Fibroblast of skin of right quadriceps (primary cell): ENCODE measurements around the gene CTDSP1.

Experiments used
- DNase-seq: peaks from one replicate; pipeline ENCODE4 v3.0.0-alpha.2; 2013

Gene CTDSP1

GRCh38 chr2:218427741-218428140 lies 28.1 kb downstream of the CTDSP1 start:
- no peak for DNase-seq

- no peak for DNase-seq
These were observed 29.3 kb downstream of the CTDSP1 start for GRCh38 chr2:218428846-218429558.

DNA sequence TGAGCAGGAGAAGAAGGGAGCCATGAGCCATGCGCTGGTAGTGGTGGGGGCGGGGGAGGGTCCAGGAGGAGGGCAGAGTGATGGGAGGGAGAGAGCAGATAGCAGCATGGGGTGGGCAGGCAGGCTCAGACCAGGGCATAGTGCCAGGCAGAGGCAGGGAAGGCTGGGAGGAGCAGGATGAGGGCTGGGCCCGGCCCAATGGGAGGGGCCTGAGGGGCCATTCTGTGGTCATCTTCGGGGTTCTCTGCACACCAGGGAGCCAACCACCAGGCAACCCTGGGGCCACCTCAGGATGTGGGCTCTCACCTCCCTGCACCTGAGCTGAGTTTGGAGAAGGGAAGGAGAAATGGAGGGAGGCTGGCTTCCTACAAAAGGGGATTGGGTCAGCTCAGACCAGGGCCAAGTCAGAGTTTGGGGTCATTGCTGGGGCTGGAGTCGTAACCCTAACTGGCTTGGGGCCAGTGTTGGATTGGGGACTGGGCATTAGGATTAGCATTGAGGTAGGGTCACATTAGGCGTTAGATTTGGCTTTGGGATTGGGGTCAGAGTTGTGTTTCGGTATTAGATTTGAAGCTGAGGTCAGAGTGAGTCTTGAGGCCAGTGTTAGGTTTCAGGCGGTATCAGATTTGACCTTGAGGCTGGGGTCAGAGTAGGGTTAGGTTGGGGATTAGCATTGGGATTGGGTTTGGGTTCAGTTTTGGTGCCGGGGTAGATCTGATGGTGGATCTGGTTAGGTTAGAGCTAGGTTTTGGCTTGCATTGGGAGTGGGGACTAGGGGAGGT lies 30.4 kb downstream of the CTDSP1 start:
- no peak for DNase-seq

DNA sequence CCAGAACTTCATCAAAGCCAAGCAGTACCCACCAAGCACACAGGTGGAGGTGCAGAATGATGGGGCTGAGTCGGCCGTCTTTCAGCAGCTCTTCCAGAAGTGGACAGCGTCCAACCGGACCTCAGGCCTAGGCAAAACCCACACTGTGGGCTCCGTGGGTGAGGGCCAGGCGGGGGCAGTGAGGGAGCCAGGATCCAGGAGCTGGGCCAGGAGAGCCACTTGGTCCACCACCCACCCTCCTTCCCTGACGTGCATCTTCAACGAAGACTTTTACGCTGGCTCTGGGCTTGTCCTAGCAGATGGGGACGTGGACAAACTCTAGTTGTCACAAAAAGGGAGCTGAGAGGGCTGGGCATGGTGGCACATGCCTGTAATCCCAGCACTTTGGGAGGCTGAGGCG lies 31.1 kb downstream of the CTDSP1 start:
- no peak for DNase-seq

GRCh38 chr2:218431878-218432277 lies 32.2 kb downstream of the CTDSP1 start:
- no peak for DNase-seq

- DNase-seq, result no peak
These were observed 33.2 kb downstream of the CTDSP1 start for GRCh38 chr2:218432676-218433365.

DNA sequence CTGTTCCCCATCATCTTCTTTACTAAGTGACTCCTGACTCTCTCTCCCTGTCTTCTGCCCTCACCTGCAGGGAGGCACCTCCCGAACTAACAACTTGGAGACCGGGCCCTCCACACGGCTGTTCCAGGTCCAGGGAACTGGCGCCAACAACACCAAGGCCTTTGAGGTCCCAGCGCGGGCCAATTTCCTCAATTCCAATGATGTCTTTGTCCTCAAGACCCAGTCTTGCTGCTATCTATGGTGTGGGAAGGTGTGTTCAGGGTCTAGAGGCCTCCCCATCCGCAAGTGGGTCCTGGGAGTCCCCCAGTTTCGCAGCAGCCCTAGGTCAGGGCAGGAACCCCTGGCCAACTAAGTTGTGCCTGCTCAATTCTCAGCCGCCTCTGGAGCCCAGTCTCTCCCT lies 34.8 kb downstream of the CTDSP1 start:
- no peak for DNase-seq

GRCh38 chr2:218435003-218435982 lies 35.6 kb downstream of the CTDSP1 start:
- no peak for DNase-seq

- DNase-seq, result no peak
These were observed 37.3 kb downstream of the CTDSP1 start for GRCh38 chr2:218436992-218437391.

GRCh38 chr2:218437969-218438368 lies 38.3 kb downstream of the CTDSP1 start:
- no peak for DNase-seq

GRCh38 chr2:218438596-218438995 lies 38.9 kb downstream of the CTDSP1 start:
- DNase-seq, result no peak

DNA sequence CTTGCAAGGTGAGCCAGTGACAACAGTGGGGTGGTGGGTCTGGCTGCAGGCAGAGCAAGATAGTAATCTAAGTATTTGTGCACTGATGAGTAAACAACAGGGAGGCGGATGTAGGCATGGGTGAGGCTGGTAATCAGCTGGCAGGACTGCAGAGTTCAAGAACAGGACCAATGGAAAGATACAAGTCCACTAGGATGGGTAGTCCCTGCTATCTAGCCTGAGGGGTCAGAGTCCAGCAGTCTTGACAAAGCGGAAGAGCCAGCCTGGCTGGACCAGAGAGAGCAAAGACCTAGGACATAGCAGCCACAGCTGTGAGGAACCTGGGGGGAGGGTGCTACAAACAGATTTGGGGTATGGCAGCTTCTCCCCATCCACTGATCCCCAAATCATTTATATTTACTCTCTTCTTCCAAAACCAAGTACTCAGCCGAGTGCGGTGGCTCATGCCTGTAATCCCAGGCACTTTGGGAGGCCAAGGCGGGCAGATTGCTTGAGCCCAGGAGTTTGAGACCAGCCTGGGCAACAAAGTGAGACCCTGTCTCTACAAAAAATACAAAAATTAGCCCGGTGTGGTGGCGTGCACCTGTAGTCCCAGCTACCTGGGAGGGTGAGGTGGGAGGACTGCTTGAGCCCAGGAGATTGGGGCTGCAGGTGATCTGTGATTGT lies 45.2 kb downstream of the CTDSP1 start:
- DNase-seq, result no peak

DNA sequence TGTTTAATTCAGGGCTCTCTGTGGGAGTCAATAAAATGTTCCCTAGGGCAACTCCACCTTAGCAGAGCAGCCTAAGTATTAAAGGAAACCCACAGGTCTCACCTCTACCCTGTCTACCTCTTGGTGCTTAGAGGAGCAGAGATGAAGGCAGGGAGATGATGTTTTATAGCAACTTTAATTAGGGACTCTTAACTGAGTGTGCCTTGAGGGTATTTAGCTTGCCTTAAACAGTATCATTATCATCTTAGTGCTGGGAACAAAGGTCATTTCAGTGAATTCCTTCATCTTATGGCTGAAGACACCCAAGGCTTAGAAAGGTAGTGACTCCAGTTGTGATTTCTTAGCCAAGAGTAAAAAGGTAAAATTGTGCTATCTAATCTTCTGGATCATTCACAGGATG lies 45.9 kb downstream of the CTDSP1 start:
- no peak for DNase-seq

- no peak for DNase-seq
These were observed 46.9 kb downstream of the CTDSP1 start for GRCh38 chr2:218446547-218446946.

GRCh38 chr2:218447072-218447471 lies 47.4 kb downstream of the CTDSP1 start:
- no peak for DNase-seq

DNA sequence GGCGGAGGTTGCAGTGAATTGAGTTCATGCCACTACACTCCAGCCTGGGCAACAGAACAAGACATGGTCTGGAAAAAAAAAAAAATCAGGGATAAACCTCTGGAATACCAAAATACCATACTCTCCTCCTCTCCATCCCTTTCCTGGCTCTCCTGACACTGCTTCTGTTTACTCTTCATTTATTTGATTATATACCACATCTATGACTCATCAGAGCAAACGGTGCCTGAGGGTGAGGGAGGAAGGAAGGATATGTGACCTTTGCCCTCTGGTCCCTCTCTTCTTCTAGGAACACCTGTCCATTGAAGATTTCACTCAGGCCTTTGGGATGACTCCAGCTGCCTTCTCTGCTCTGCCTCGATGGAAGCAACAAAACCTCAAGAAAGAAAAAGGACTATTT lies 49.3 kb downstream of the CTDSP1 start:
- peak; percentile 8 for DNase-seq

GRCh38 chr2:218452079-218452478 lies 52.4 kb downstream of the CTDSP1 start:
- DNase-seq, result no peak
